ENCODE data around the gene CD96.

Gene CD96

DNA sequence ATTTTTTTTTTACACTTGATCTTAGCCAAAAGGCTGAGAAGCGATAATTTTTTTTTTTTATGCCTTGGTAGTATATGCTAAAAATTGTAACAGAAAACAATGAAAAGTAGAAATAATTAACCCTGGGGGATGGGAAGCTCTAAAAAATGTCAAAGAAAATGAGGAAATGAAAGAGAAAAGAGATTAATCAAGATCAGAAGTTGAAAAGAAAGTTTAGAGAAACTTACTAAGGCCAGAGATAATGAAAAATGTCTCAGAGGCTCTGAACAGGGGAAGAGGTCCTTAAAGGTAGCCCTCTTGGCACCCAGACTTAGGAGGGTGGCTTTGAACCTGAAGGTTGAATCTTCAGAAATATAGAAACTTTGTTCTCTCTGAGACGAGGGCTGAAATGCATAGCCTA, 111.8 kb downstream of the CD96 start:
- no peaks in the 10 kb centered on the region for H4K20me1 ChIP-seq (ENCODE audit: insufficient read depth)
- no peaks in the 10 kb centered on the region for H3K36me3 ChIP-seq (ENCODE audit: insufficient read depth)
- H3K9ac ChIP-seq, result no peak overlapping the region
- H3K79me2 ChIP-seq (ENCODE audit: insufficient read depth, low read depth), result no peaks in the 10 kb centered on the region
- H3K4me1 ChIP-seq (ENCODE audit: low read depth, poor library complexity, severe bottlenecking), result no peaks in the 10 kb centered on the region
- no peak overlapping the region for H3K4me3 ChIP-seq (IDR thresholded peaks at IDR 0.05; ENCODE audit: insufficient read depth, low read depth, low read length)
- no peaks in the 10 kb centered on the region for H3K27me3 ChIP-seq (ENCODE audit: insufficient read depth, low read depth)
- H2AFZ ChIP-seq (ENCODE audit: low read depth), result no peak overlapping the region
- no peak overlapping the region for H3K4me2 ChIP-seq
- TF ChIP-seq, protein P1, sequence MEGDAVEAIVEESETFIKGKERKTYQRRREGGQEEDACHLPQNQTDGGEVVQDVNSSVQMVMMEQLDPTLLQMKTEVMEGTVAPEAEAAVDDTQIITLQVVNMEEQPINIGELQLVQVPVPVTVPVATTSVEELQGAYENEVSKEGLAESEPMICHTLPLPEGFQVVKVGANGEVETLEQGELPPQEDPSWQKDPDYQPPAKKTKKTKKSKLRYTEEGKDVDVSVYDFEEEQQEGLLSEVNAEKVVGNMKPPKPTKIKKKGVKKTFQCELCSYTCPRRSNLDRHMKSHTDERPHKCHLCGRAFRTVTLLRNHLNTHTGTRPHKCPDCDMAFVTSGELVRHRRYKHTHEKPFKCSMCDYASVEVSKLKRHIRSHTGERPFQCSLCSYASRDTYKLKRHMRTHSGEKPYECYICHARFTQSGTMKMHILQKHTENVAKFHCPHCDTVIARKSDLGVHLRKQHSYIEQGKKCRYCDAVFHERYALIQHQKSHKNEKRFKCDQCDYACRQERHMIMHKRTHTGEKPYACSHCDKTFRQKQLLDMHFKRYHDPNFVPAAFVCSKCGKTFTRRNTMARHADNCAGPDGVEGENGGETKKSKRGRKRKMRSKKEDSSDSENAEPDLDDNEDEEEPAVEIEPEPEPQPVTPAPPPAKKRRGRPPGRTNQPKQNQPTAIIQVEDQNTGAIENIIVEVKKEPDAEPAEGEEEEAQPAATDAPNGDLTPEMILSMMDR (conservative IDR thresholded peaks at IDR 0.05; ENCODE audit: low read depth, low read length), result no peak
- H3K27ac ChIP-seq, result no peak overlapping the region

DNA sequence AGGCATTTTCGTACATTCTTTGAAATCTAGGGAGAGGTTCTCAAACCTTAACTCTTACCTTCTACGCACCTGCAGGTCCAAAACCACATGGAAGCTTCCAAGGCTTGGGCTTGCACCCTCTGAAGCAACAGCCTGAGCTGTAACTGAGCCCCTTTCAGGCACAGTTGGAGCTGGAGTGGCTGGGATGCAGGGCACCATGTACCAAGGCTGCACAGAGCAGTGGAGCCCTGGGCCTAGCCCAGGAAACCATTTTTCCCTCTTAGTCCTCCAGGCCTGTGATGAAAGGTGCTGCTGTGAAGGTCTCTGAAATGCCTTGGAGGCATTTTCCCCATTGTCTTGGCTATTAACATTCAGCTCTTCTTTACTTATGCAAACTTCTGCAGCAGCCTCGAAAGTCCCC, 120.0 kb downstream of the CD96 start:
- no peaks in the 10 kb centered on the region for H3K4me1 ChIP-seq (ENCODE audit: low read depth, poor library complexity, severe bottlenecking)
- no peaks in the 10 kb centered on the region for H4K20me1 ChIP-seq (ENCODE audit: insufficient read depth)
- no peak overlapping the region for H3K9ac ChIP-seq
- TF ChIP-seq, protein P1 (conservative IDR thresholded peaks at IDR 0.05; ENCODE audit: low read depth, low read length), result no peak
- H3K36me3 ChIP-seq (ENCODE audit: insufficient read depth), result no peaks in the 10 kb centered on the region
- no peak overlapping the region for H3K4me3 ChIP-seq (IDR thresholded peaks at IDR 0.05; ENCODE audit: insufficient read depth, low read depth, low read length)
- H3K27me3 ChIP-seq (ENCODE audit: insufficient read depth, low read depth), result no peaks in the 10 kb centered on the region
- H3K4me2 ChIP-seq, result no peak overlapping the region
- H3K27ac ChIP-seq, result no peak overlapping the region
- no peaks in the 10 kb centered on the region for H3K79me2 ChIP-seq (ENCODE audit: insufficient read depth, low read depth)
- H2AFZ ChIP-seq (ENCODE audit: low read depth), result no peak overlapping the region

DNA sequence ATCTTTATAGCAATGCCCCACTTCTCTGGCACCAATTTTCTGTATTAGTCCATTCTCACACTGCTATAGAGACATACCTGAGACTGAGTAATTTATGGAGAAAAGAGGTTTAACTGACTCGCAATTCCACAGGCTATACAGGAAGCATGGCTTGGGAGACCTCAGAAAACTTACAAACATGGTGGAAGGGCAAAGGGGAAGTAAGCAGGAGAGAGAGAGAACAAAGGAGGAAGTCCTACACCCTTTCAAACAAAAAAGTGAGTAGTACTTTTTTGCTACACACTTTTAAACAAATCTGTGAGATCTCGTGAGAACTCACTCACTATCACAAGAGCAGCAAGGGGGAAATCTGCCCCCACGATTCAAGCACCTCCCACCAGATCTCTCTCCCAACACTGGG, 120.9 kb downstream of the CD96 start:
- no peak overlapping the region for H2AFZ ChIP-seq (ENCODE audit: low read depth)
- no peaks in the 10 kb centered on the region for H4K20me1 ChIP-seq (ENCODE audit: insufficient read depth)
- H3K27ac ChIP-seq, result no peak overlapping the region
- H3K27me3 ChIP-seq (ENCODE audit: insufficient read depth, low read depth), result no peaks in the 10 kb centered on the region
- H3K36me3 ChIP-seq (ENCODE audit: insufficient read depth), result no peaks in the 10 kb centered on the region
- TF ChIP-seq, protein P1 (conservative IDR thresholded peaks at IDR 0.05; ENCODE audit: low read depth, low read length), result no peak
- peaks cover 6% of the 10 kb centered on the region for H3K4me1 ChIP-seq (ENCODE audit: low read depth, poor library complexity, severe bottlenecking)
- H3K79me2 ChIP-seq (ENCODE audit: insufficient read depth, low read depth), result no peaks in the 10 kb centered on the region
- H3K4me3 ChIP-seq (IDR thresholded peaks at IDR 0.05; ENCODE audit: insufficient read depth, low read depth, low read length), result no peak overlapping the region
- H3K4me2 ChIP-seq, result no peak overlapping the region
- no peak overlapping the region for H3K9ac ChIP-seq

DNA sequence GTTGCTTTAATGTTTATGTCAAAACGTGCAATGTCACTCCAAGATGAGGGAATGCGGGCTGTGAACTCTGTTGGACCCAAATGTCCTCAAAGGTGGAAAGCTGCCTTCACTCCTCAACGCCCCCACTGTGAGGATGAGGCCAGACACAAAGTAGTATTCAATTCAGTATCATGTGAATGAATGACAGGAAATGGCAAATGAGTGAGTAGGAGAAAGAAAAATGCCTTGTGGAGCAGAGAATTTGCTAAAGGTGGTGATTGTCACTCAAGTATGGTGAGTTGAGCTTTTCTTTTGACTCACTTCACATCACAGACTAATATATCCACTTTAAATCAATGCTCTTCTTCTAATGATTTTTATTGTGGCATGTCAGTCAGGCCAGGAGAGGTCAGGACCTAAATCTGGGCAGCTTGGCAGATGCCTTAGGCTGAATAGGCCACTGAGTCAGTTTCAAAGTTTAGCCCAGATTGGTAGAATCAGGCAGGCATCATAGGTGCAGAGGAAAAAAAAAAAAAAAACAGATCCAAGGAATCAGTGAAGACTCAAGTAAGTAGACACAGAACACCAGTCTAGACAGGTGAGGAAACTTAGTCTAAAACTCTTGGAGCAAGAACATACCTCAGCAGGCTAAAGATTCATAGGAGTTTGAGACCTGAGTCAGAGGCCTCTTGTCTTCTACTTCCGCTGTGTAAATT, 124.2 kb downstream of the CD96 start:
- no peaks in the 10 kb centered on the region for H3K27me3 ChIP-seq (ENCODE audit: insufficient read depth, low read depth)
- H3K36me3 ChIP-seq (ENCODE audit: insufficient read depth), result no peaks in the 10 kb centered on the region
- no peaks in the 10 kb centered on the region for H4K20me1 ChIP-seq (ENCODE audit: insufficient read depth)
- H3K27ac ChIP-seq, result no peak overlapping the region
- H3K9ac ChIP-seq, result no peak overlapping the region
- H3K79me2 ChIP-seq (ENCODE audit: insufficient read depth, low read depth), result no peaks in the 10 kb centered on the region
- TF ChIP-seq, protein P1 (conservative IDR thresholded peaks at IDR 0.05; ENCODE audit: low read depth, low read length), result no peak
- no peak overlapping the region for H3K4me3 ChIP-seq (IDR thresholded peaks at IDR 0.05; ENCODE audit: insufficient read depth, low read depth, low read length)
- H2AFZ ChIP-seq (ENCODE audit: low read depth), result no peak overlapping the region
- H3K4me1 ChIP-seq (ENCODE audit: low read depth, poor library complexity, severe bottlenecking), result peaks cover 19% of the 10 kb centered on the region
- H3K4me2 ChIP-seq, result no peak overlapping the region
